ENCODE data around the gene TCERG1L.
"Not testable (repeated sequence)": the region's sequence is repeated elsewhere in the genome, so short reads cannot be mapped to it uniquely, and the experiment has no call there.

TCERG1L gene

GRCh38 chr10:131143425-131144165 lies 167.9 kb downstream of the TCERG1L start:
- DNase-seq (ENCODE audit: extremely low spot score): no peak
- TF ChIP-seq, protein P1, sequence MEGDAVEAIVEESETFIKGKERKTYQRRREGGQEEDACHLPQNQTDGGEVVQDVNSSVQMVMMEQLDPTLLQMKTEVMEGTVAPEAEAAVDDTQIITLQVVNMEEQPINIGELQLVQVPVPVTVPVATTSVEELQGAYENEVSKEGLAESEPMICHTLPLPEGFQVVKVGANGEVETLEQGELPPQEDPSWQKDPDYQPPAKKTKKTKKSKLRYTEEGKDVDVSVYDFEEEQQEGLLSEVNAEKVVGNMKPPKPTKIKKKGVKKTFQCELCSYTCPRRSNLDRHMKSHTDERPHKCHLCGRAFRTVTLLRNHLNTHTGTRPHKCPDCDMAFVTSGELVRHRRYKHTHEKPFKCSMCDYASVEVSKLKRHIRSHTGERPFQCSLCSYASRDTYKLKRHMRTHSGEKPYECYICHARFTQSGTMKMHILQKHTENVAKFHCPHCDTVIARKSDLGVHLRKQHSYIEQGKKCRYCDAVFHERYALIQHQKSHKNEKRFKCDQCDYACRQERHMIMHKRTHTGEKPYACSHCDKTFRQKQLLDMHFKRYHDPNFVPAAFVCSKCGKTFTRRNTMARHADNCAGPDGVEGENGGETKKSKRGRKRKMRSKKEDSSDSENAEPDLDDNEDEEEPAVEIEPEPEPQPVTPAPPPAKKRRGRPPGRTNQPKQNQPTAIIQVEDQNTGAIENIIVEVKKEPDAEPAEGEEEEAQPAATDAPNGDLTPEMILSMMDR (IDR thresholded peaks at IDR 0.05; ENCODE audit: control extremely low read depth, extremely low read depth, low read depth, missing control alignments): no peak
- POLR2A ChIA-PET: no interaction called here
- CTCF ChIA-PET: no interaction called here

GRCh38 chr10:131142517-131143380 lies 168.8 kb downstream of the TCERG1L start:
- CTCF ChIA-PET: interaction anchor here (1.0 kb wide), 1 partner anchor 11 kb away, joined by 3 read pairs; no protein-coding TSS in a partner anchor
- DNase-seq (ENCODE audit: extremely low spot score): no peak
- POLR2A ChIA-PET: no interaction called here
- TF ChIP-seq, protein P1 (IDR thresholded peaks at IDR 0.05; ENCODE audit: control extremely low read depth, extremely low read depth, low read depth, missing control alignments): no peak

DNA sequence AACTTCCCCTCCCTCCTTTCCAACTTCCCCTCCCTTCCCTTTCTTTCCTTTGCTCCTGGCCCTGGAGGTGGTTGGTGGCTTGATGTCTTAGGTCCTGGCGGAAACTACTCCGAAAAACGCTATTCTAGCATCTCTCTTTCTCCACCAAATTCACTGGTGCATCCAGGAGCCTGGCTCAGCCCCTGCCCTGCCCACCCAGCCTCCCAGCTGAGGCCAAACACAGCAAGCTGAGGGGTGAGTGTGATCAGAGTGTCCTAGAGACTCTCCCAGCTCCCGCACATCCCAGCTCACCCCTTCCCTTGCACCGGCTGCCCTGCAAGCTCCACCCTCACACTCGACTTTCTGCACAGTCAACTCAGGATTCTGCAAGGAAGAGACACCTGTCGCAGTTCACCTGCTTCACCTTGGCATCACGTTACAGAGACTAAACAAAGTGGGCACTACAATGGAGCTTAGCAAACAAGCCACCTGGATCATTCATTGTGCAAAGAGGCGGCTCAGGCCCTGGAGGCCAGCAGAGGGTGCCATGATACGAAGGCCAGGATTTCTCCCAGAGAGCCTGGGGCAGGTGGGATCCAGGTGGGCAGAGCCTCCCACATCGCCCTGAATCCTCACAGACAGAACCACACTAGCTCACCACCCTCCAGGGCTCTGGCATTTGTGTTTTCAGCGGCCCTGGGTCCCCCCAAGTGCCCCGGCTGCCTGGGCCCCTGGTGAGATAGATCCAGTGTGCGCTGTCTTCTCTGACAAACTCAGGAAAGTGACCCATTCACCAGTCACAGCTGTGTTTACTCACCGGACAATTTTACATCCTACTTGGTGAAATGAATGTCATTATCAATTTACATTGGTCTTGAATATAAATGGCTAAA lies 169.6 kb downstream of the TCERG1L start:
- POLR2A ChIA-PET: no interaction called here
- CTCF ChIA-PET: interaction anchor here (1.0 kb wide), 1 partner anchor 12 kb away, joined by 3 read pairs; no protein-coding TSS in a partner anchor
- no peak for DNase-seq (ENCODE audit: extremely low spot score)
- TF ChIP-seq, protein P1 (IDR thresholded peaks at IDR 0.05; ENCODE audit: control extremely low read depth, extremely low read depth, low read depth, missing control alignments): no peak

DNA sequence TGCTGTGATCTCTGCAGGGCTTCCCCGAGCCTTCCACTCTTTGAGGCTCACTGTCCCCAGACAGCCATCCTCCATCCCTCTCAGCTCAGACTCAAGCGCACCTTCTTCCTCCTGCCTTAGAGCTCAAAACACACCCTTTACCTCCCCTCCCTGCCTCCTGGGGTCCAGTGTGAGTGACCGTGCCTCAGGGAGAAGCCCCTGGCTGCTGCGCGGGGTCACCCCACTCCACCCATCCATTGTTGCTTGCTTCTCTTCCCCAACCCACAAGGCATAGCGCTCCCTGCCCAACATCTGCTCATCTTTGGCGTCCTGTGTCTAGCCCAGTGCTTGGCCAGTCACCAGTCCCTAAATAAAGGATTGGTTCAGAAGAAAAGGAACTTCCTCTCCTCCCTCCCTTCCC lies 170.3 kb downstream of the TCERG1L start:
- TF ChIP-seq, protein P1 (IDR thresholded peaks at IDR 0.05; ENCODE audit: control extremely low read depth, extremely low read depth, low read depth, missing control alignments): no peak
- DNase-seq (ENCODE audit: extremely low spot score): no peak
- ChIA-PET POLR2A (no interaction called here), CTCF (no interaction called here)

DNA sequence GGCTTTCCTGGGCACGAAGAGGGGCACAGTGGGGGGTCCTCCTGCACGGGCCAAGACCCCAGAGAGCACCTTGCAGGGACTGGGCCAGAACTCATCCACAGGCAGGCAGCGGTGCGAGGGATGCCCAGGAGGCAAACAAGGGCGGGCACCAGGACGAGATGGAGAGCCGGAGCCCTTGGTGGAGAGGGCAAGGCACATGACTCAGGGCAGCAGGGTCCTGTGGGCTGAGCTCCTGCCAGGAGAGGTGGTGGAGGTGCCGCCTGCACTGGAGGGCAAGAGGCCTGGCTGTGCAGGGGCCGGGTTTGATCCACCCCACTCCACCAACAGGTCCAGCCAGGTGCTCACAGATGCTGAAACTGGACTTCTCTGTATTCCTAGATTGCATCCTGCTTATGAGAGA lies 170.9 kb downstream of the TCERG1L start:
- no peak for DNase-seq (ENCODE audit: extremely low spot score)
- TF ChIP-seq, protein P1 (IDR thresholded peaks at IDR 0.05; ENCODE audit: control extremely low read depth, extremely low read depth, low read depth, missing control alignments): no peak
- CTCF ChIA-PET: no interaction called here
- POLR2A ChIA-PET: no interaction called here

GRCh38 chr10:131137223-131137622 lies 174.3 kb downstream of the TCERG1L start:
- DNase-seq (ENCODE audit: extremely low spot score): no peak
- POLR2A ChIA-PET: no interaction called here
- CTCF ChIA-PET: interaction anchor here (0.8 kb wide), 1 partner anchor 12 kb away, joined by 3 read pairs; no protein-coding TSS in a partner anchor
- TF ChIP-seq, protein P1 (IDR thresholded peaks at IDR 0.05; ENCODE audit: control extremely low read depth, extremely low read depth, low read depth, missing control alignments): no peak

GRCh38 chr10:131136336-131136735 lies 175.2 kb downstream of the TCERG1L start:
- POLR2A ChIA-PET; CTCF ChIA-PET; DNase-seq (ENCODE audit: extremely low spot score): not testable (repeated sequence)
